ENCODE measurements around the gene ISY1. TPM values are rescaled to one million over a fixed set of nuclear protein-coding genes. Genes with fewer than 3 reads are reported as not detected.
"Not testable (repeated sequence)": the region's sequence is repeated elsewhere in the genome, so short reads cannot be mapped to it uniquely, and the experiment has no call there.

The ISY1 gene
- total RNA-seq (2014; rRNA removed; shearing (Covaris generic)) = 46.6 and 49.1 TPM in 2 replicates

DNA sequence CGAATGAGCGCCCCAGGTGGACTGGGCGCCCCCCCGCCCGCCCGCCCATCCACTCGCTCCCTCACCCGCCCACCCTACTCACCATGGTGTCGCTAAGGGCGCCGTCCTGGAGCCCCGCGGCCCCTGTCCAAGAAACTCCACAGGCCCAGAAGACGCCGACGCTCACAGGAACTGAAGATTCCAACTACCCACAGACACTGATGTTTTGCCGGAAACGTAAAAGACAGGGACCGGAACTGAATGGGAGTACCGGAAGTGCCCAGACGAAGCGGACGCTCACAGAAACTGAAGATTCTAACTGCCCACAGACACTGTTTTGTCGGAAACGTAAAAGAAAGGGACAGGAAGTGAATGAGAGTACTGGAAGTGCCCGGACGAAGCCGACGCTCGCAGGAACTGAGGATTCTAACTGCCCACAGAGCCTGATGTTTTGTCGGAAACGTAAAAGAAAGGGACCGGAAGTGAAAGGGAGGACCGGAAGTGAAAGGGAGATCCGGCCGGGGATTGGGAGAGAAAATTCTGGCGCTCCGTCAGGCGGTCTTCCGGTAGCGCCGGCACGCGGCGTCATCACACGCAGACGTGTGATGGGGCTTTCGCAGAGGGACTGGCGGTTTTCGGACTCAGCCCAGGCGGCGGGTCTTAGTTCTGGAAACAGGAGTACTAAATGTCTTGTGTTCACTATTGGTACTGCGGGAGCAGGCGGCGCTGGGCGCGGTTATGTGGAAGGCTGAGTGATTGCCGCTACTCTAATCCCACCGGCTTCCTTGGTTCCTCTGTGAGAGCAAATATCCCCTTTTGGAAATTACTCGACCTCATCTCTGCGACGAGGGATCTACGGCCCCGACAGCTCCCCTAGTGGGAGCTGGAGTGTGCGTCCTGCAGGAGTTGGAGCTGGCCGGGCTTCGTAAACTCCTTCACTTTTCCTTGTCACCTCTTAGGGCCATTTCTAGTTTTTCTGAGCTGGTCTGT lies at the start of gene ISY1:
Gene ISY1, minus strand, starts transcription at position 173 of the 969 bp plus-strand sequence. Its CDS starts 88 bp downstream, at position 85.
- DNase-seq (ENCODE audit: low read depth) = peak; percentile 97

DNA sequence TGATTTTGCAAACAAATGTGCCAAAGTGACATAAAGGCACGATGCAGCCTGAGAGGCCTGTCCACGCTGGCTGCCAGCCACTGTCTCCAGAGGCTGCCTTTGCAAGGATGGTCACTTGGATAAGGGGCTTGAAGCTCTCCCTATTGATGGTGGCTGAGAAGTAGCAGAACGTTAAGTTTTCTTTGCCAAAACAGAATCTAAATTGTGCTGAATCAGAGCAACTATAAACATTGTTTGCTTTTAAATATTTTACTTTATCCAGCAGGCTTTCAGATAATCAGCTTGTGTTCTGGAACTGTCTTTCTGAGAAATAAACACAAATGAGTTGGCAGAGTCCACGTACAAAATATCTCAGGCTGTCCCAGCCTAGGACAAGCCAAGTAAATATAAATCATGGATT lies 46.6 kb upstream of the ISY1 start:
- no peak for DNase-seq (ENCODE audit: low read depth)

DNA sequence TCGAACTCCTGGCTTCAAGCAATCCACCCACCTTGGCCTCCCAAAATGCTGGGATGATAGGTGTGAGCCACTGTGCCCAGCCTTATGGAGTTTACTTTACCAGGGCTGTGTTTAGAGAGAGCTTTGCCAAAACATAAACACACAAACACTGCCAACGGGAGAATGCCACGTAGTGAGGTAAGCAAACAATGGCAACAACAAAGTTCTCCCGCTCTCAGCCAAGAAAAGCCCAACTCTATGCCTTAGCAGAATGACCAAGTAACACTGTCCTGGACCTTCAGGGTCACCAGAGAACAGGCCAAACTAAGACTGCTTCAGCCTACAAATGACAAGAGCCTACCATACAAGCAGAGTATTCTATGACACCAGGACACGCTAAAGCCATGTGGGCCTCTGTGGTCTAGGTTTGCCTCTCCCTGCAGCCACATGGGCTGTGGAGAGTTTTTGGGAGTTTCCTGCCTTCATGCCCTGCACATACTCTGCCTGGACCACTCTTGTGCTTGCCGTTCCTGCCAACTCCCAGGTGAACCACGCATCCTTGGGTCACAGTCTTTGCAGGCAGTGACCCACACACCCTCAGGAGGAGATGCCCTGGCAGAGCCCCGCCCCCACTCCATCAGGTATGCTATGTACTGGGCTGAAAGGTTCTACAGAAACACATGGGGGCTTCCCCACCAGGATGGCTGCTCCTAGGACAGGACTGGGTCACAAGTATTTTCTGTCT lies 44.4 kb upstream of the ISY1 start:
- no peak for DNase-seq (ENCODE audit: low read depth)

DNA sequence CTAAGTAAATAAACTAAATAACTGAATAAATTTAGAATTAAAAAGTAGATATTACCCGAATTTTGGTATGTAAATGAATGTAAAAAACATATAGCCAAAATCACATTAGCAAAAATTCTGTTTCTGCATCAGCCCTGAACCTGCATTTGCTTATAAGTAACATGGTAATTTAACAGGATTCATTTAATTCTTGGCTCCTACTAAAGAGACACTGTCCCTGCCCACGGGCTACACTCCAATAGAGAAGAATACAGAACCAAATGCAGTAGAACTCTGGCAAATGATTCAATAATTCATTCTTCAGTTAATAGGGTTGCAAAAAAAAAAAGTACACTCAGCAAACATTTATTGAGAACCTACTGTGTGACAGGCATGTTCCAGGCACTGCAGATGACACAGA lies 43.6 kb upstream of the ISY1 start:
- no peak for DNase-seq (ENCODE audit: low read depth)

DNA sequence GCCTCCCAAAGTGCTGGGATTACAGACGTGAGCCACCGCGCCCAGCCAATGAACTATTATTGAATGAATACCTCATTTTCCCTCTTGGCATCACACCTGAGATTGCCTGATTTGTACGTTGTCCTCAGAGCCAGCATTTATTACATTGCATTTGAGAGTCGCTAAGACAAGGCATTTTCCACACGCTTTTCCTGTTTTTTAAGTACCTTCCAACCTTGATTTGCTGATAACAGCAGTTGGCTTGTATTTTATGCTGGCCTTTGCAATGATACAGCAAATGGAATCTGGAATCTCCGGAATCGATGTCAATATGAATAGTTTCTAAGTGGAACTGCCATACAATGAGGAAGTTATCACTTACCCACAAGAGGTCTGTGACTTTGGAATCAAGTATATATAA lies 38.5 kb upstream of the ISY1 start:
- no peak for DNase-seq (ENCODE audit: low read depth)

DNA sequence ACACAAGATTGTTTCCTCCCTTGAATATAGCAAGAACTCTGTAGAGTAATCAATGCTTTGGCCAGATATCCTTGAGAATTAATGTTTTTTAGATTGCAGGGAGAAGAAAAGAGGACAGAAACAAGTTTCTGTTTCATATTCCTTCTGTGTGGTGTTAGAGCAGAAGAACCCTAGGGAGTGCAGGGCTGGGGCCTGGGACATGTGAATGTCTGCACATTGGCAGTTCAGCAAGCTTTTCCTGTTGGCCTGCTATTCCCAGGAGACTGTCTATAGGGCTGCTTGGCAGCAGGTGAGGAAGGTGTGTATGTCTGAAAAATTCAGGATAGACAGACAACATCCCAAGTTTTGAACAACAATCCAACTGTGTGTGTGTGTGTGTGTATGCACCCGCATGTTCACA lies 36.5 kb upstream of the ISY1 start:
- DNase-seq (ENCODE audit: low read depth) = no peak

DNA sequence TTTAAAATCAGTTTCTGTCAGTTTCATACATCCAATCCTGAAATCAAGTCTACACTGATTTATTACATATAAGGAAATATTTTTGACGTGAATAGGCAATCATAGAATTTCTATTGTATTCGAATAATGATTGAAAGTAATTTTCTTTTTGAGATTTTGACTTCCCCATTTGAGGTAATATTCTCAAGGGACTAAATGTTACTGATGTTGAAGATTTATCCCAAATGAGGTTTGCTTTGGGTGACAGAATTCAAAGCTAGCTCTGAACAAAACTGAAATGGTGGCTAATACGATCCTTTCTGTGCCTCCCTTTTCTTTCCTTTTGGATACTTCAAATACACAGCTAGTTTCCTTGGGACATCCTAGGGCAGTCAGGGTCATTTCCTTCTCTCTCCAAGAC lies 35.7 kb upstream of the ISY1 start:
- DNase-seq (ENCODE audit: low read depth) = no peak

DNA sequence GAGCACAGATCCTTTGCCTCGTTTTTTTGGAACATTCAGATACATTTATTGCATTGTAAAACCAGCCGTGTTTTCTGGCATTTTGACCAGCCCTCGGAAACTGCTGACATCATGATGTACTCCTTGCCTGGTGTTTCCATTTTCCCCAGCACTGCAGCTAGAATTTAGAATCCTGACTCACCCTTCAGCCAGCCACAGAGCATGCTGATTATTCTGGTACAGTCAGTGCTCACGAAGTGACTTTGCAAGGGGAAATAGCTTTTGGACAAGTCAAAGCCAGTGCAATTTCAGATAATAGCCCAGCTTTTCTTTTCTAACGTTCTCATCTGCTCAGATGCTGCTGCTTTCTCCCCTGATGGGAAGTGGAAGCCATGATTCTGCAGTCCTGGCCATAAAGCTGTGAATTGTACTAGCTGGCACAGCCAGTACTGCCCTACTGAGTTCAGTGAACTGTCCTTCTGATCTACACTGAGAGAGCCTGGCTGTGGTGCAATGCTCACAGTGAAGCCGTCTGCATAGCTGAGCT lies 34.9 kb upstream of the ISY1 start:
- DNase-seq (ENCODE audit: low read depth) = peak; percentile 89

DNA sequence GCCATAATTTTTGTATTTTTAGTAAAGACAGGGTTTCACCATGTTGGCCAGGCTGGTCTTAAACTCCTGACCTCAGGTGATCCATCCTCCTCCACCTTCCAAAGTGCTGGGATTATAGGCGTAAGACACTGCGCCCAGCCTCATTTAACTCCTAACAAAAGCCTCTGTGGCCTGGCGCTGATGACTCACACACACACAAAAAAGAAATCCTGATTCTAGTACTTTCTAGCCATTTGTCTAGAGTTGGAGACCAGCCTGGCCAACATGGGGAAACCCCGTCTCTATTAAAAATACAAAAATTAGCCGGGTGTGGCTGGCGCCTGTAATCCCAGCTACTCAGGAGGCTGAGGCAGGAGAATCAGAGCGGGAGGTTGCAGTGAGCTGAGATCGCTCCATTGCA lies 28.9 kb upstream of the ISY1 start:
- not testable (repeated sequence) for DNase-seq (ENCODE audit: low read depth)

DNA sequence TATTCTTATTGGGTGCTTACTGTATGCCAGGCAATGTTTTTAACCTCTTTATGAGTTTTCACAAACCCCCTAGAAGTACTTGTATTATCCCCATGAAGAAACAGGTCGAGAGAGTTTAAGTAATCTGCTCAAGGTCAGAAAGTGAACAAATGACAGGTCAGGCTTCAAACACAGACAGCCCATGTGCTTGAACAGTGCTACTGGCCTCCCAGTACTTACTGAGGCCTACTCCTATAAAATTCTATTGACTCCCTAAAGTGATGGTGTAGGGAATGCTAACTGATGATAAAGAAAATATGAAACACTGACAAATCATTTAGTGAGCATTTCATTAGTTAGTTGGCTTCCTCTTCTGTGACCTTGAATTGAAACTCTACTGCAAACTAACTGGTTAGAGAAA lies 27.0 kb upstream of the ISY1 start:
- DNase-seq (ENCODE audit: low read depth) = no peak

DNA sequence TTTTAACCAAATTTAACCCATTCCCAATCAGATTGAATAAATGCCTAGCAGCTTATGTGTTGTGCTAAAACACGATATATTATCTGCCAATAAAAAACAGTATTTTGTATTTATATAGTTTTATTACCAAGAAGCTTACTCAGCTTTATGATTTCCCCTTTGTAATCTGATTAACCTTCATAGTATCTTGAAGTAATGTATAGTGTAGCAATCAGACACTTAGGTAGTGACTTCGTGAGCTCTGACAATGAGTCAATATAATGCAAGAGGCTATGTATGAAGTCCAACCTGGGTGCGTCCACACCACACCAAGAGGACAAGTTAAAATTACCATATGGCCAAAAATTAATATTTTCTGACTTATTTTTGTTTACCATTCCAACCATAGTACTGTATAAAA lies 24.9 kb upstream of the ISY1 start:
- DNase-seq (ENCODE audit: low read depth) = no peak

DNA sequence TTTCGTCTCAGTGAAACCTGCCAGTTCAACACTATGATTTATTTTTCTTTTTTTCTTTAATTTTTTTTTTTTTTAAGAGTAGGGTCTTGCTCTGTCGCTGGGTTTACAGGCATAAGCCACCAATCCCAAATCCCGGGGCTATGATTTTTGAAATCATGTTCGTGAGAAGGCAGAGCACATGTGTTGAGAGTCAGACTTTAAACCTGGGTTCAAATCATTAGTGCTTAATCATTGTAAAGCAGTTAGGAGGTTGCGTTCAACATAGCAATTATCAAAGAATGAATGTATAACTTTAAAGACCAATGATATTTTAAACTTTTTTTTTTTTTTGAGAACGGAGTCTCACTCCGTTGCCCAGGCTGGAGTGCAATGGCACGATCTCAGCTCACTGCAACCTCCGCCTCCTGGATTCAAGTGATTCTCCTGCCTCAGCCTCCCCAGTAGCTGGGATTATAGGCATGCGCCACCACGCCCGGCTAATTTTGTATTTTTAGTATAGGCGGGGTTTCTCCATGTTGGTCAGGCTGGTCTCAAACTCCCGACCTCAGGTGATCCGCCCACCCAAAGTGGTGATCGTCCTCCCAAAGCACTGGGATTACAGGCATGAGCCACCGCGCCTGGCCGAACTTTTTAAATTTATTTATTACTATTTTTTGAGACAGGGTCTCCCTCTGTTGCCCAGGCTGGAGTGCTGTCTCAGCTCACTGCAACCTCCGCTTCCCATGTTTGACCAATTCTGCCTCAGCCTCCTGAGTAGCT lies 24.1 kb upstream of the ISY1 start:
- DNase-seq (ENCODE audit: low read depth) = not testable (repeated sequence)

DNA sequence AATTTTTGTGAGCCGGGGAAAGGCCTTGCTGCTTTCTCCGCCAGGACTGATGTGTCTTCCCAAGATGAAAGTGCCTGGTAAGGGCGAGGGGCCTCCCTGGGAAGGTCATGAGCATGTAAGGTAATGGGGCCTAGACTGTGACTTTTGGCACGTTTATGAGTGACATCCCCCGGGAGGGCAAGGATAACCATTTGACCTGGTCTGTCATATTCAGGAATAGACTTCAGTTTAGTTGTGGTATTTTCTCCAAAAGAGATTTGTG lies 23.5 kb upstream of the ISY1 start:
- DNase-seq (ENCODE audit: low read depth) = peak; percentile 22

DNA sequence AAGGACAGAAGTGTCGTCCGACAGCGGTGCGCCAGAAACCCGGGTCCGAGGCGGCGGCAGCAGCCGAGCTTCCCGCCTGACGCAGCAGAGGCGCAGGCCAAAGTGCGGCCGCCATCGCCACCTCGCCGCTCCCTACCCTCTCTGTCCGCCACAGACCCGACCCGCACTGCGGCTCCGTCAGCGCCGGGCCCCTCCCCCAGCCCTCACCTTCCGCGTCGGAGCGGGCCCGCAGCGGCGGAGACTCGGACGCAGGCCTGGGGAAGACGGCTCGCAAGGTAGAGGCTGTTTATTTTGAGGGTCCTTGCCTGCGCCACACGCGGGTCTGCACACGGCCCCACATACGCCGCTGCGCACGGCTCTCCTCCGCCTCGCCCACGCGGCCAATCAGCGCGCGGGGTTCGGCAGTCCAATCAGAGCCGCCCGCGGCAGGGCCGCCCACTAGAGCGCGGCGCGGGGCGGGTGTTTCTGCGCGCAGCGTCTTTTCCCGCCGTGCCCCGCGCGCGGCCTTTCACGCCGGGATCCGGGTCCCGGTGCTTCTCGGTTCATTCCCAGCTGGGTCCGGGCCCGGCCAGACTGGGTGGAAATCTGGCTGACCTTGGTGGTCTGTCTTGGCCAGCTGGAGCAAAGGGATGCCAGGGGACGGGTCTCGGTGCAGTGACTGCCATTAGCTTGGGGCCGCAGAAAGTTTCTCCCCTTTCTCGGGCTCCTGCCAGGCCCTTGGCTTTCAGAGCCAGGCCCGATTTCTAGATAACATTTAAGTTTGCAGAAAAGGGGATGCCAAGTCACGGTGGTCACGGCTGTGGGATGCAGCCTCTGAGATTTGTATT lies 22.9 kb upstream of the ISY1 start, which contains the start of gene CNBP:
Gene CNBP, minus strand, starts transcription at position 328 of the 827 bp plus-strand sequence. CDS start 12,139 bp downstream, outside the sequence.
- DNase-seq (ENCODE audit: low read depth) = peak; percentile 96

DNA sequence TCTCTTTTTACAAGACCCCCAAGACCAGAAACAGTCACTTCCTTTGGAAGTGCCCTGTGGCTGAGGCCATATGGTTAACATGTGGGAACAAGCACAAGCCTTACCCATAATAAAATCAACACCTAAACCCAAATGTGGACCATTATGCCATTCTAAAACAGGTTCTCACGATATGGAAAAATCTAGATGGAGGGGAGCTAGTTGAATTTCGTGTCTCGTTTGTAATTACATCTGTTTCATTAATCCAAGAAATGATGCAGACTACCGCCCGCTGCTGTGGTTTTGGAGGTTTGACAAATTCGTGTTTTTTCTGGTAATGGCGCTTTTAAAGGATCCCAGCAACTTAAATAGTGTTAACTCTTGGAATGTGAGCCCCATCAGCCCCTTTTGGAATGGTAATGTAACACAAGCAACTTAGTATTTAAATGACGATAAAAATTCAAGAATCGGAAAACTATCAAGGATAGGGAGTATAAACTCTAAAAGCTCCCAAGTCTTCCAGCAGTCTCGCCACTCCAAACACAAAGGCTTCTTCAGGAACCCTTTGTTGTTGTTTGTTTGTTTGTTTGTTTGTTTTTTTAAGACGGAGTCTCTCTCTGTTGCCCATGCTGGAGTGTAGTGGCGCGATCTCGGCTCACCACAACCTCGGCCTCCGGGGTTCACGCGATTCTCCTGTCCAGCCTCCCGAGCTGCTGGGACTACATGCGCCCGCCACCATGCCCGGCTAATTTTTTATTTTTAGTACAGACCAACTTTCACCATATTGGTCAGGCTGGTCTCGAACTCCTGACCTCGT lies 21.7 kb upstream of the ISY1 start:
- peak; percentile 77 for DNase-seq (ENCODE audit: low read depth)

DNA sequence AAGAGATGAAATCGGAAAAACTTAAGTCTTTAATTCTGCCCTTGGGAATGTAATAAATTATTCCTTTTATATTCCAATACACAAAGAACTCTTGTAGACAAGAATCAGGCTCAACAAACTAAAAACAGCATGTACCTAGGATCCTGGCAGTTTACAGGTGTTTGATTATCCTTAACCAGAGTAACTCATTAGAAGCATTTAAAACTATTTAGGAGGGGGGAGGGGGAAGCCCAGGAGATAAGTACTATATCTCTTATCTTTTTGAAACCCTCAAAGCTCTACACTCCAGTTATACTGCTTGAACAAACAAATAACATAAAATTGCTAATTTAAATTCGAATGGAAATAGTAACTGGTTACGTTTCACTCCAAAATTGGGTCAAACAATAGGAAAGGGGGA lies 21.0 kb upstream of the ISY1 start:
- DNase-seq (ENCODE audit: low read depth) = no peak

DNA sequence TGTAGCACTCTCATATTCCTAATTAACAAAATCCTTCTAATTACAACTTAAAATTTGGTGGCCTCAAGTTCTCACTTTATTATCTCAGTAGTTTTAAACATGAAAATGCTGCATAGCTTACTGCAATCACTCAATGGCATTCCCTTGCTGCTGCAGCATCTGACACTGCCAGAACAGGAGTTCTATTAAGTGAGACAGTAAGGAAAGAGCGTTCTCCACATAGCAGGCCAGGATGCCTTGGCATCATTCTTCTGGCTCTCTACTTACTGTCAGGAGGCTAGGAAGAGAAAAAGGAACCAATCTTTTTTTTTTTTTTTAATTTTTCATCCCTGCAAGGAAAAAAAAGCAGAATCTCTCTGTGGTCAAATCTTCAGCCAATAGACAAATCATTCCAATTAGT lies 19.6 kb upstream of the ISY1 start:
- no peak for DNase-seq (ENCODE audit: low read depth)

DNA sequence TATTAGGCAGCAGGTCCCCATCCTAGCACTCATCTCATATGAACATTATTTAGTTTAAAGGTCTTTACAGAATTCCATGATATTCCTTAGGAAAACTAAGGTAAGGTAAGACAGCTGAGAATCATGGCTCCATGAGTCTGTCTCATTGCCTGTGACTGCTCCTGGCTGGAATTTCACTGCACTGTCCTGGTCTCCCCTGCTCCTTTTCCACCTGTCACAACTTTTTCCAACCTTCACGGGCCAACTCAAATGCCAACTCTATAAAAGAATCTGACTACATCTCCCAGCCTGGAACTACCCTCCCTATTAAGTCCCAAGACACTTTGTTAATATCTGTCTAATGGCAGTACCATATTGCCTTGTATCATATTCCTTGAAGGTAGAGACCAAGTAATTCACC lies 15.2 kb upstream of the ISY1 start:
- DNase-seq (ENCODE audit: low read depth) = no peak

DNA sequence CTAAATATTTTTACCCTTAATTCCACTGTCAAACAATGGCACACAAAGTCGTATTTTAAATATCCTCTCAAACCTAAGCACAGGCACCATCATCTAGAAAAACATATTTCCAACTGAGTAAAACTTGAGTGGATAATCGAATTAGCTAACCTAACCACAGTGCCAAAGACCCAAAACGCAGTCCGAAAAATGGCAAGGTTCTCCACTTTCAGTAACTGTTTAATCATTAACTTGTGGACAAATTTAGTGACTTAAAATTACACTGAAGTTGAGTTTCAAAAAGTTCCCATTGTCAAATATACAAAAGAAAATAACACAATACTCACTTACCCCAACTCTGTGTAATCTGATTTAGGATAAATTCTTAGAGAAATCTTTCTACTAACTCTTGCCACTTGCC lies 12.9 kb upstream of the ISY1 start:
- no peak for DNase-seq (ENCODE audit: low read depth)

DNA sequence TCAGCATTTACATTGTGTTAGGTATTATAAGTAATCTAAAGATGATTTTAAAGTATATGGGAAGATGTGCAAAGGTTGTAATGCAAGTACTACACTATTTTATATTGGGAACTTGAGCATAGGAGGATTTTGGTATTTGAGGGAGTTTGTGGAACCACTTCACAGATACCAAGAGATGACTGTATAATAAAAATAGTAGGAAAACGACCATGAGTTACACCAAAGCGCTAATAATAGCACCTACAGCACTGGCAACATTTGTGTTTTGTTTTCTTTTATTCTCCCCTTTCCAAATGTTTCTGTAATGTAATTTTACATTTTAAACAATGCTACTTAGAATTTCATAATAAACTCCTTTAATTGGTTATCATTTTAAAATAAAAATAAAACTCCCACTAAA lies 12.3 kb upstream of the ISY1 start:
- DNase-seq (ENCODE audit: low read depth) = no peak

Measured in RPMI7951 (cell line).